GM12878 (cell line): ENCODE results near the gene MRGPRF. TPM values are rescaled to one million over a fixed set of nuclear protein-coding genes. Genes with fewer than 3 reads are reported as not detected.

Experiments used
- ATAC-seq: fragments of 200-7000 bp; cut with Tn5 transposase; 3 replicates; pipeline ENCODE4 v1.9.1; 2020; ENCODE audit warnings: mild to moderate bottlenecking, moderate library complexity
- BruUV-seq: library from RNA; stranded (reverse); fragments of 400-500 nt; replicated peaks from 2 replicates; lab custom pipeline; 2021; lab: Mats Ljungman, UMichigan
- CTCF ChIA-PET: fragments of 300-600 bp; sonication (Branson Sonifier 250); formaldehyde crosslinking; extraction: SDS; loops from one replicate; lab custom pipeline; 2021; ENCODE audit warnings: inconsistent platforms; lab: Yijun Ruan, JAX
- POLR2A ChIA-PET: fragments of 350-600 bp; formaldehyde crosslinking; extraction: SDS; loops from one replicate; lab custom pipeline; 2021; ENCODE audit warnings: inconsistent platforms; lab: Charles Lee
- RAD21 ChIA-PET: fragments of 300-600 bp; sonication (Branson Sonifier 250); formaldehyde crosslinking; loops from one replicate; lab custom pipeline; 2023; ENCODE audit warnings: antibody characterized with exemption; ENCODE audit not compliant: unreplicated experiment; lab: Charles Lee
- SMC1A ChIA-PET: fragments of 300-600 bp; sonication (Branson Sonifier 250); formaldehyde crosslinking; loops from one replicate; lab custom pipeline; 2023; ENCODE audit not compliant: unreplicated experiment, uncharacterized antibody; lab: Charles Lee
- DNase-seq: peaks from one replicate; pipeline ENCODE4 v3.0.0-alpha.2; 2011; ENCODE audit warnings: low read depth, low spot score
- FAIRE-seq: peaks from 3 replicates; lab custom pipeline; 2011; peaks lifted over from hg19 to GRCh38; lab: Jason Lieb, UNC
- H2AFZ ChIP-seq: 2 replicates; pipeline ENCODE4 v1.6.0; 2011; ENCODE audit warnings: low read depth, low read length, control low read depth; ENCODE audit not compliant: control insufficient read depth
- H3K27ac ChIP-seq: 2 replicates; pipeline ENCODE4 v1.5.1; 2011; ENCODE audit warnings: control low read depth; ENCODE audit not compliant: control insufficient read depth, insufficient read depth
- H3K27me3 ChIP-seq, 2 experiments: replicated peaks in 1 of 2; 2 replicates each; pipeline versions ENCODE4 v1.6.0 to v1.6.1; 2011; ENCODE audit warnings: low read length in 1 of 2; ENCODE audit not compliant: control insufficient read depth in 2 of 2, insufficient read depth in 2 of 2
- H3K36me3 ChIP-seq, 2 experiments: 2 replicates each; pipeline ENCODE4 v1.5.1; 2011; ENCODE audit warnings: low read length in 1 of 2; ENCODE audit not compliant: control insufficient read depth in 2 of 2, insufficient read depth in 2 of 2
- H3K4me1 ChIP-seq: 2 replicates; pipeline ENCODE4 v1.6.1; 2011; ENCODE audit warnings: mild to moderate bottlenecking, low read length, moderate library complexity, mixed read lengths; ENCODE audit not compliant: control insufficient read depth, insufficient read depth
- H3K4me2 ChIP-seq: 2 replicates; pipeline ENCODE4 v1.6.0; 2011; ENCODE audit warnings: control low read depth; ENCODE audit not compliant: control insufficient read depth, insufficient read depth
- H3K4me3 ChIP-seq: fragments of 200-600 bp; sonication (generic); 2 replicates; pipeline ENCODE4 v1.5.1; 2016
- H3K79me2 ChIP-seq: 2 replicates; pipeline ENCODE4 v1.6.0; 2011; ENCODE audit warnings: low read length; ENCODE audit not compliant: control insufficient read depth, insufficient read depth
- H3K9ac ChIP-seq: 2 replicates; pipeline ENCODE4 v1.8.0; 2011; ENCODE audit warnings: low read length, control low read depth, mixed read lengths; ENCODE audit not compliant: control insufficient read depth, insufficient read depth
- H3K9me3 ChIP-seq: replicated peaks from 3 replicates; pipeline ENCODE4 v1.5.1; 2011; ENCODE audit warnings: mild to moderate bottlenecking, low read length; ENCODE audit not compliant: control insufficient read depth, insufficient read depth
- H4K20me1 ChIP-seq: 2 replicates; pipeline ENCODE4 v1.6.0; 2011; ENCODE audit not compliant: control insufficient read depth, insufficient read depth
- CHD1 ChIP-seq: IDR thresholded peaks from 2 replicates; pipeline ENCODE4 v1.6.1; 2012; ENCODE audit warnings: low read depth, low read length, improper control_type of control experiment
- DPF2 ChIP-seq: fragments of 450-650 bp; IDR thresholded peaks from 2 replicates; pipeline ENCODE4 v1.6.1; 2017; ENCODE audit warnings: mild to moderate bottlenecking
- FOXK2 ChIP-seq: fragments of 450-650 bp; IDR thresholded peaks from 2 replicates; pipeline ENCODE4 v1.6.1; 2017; ENCODE audit warnings: mild to moderate bottlenecking, moderate library complexity
- FOXM1 ChIP-seq: IDR thresholded peaks from 2 replicates; pipeline ENCODE4 v1.6.1; 2012; ENCODE audit warnings: low read depth, mild to moderate bottlenecking, inconsistent platforms, low read length, moderate library complexity
- IKZF2 ChIP-seq, 2 experiments: fragments of 450-650 bp; IDR thresholded peaks; 2 replicates each; pipeline ENCODE4 v1.6.1; 2017; ENCODE audit warnings: mild to moderate bottlenecking in 2 of 2, moderate library complexity in 2 of 2
- POLR2AphosphoS2 ChIP-seq: IDR thresholded peaks from 2 replicates; pipeline ENCODE4 v1.6.1; 2011; ENCODE audit warnings: low read depth, mild to moderate bottlenecking, low read length, improper control_type of control experiment, moderate library complexity
- RB1 ChIP-seq: fragments of 450-650 bp; formaldehyde crosslinking; IDR thresholded peaks from 2 replicates; pipeline ENCODE4 v1.6.1; 2017; ENCODE audit warnings: mild to moderate bottlenecking, borderline replicate concordance
- SMAD1 ChIP-seq: fragments of 450-650 bp; IDR thresholded peaks from 2 replicates; pipeline ENCODE4 v1.6.1; 2018; ENCODE audit warnings: mild to moderate bottlenecking, low read depth; ENCODE audit not compliant: partially characterized antibody
- SREBF2 ChIP-seq: IDR thresholded peaks from 2 replicates; pipeline ENCODE4 v1.6.1; 2012; ENCODE audit warnings: mild to moderate bottlenecking, low read length
- TBL1XR1 ChIP-seq: IDR thresholded peaks from 2 replicates; pipeline ENCODE4 v1.6.1; 2012; ENCODE audit warnings: low read depth, low read length, improper control_type of control experiment
- WGBS: methylation state at CpG from one replicate; pipeline ENCODE4 v1.1.6; 2016; ENCODE audit warnings: low lambda C conversion rate; ENCODE audit not compliant: insufficient replicate concordance, insufficient coverage; ENCODE audit errors: missing lambda C conversion rate; 5-methylcytosine and 5-hydroxymethylcytosine counted together
- in situ Hi-C: fragments of 300-500 bp; cut with MboI; formaldehyde crosslinking; loops from 9 replicates; pipeline ENCODE4 v1.14.3; 2018; ENCODE audit warnings: mixed read lengths
- intact Hi-C: fragments of 100-400 bp; cut with micrococcal nuclease; formaldehyde crosslinking; loops from one replicate; pipeline ENCODE4 v1.14.2; 2022; ENCODE audit not compliant: unreplicated experiment
- polyA plus RNA-seq, 11 experiments: library from polyadenylated mRNA; depleted of rRNA in 4 of 11; unstranded in 6 of 11; stranded (reverse) in 5 of 11; fragments of >200 nt; fragmentation: Nextera tagmentation in 4 of 11; fragmentation: Illumina TruSeq in 1 of 11; extraction: Ambion mirVana in 4 of 11; extraction: Trizol in 1 of 11; gene quantifications; 1 replicate in 1 of 11; 2 replicates in 10 of 11; pipeline versions ENCODE4 v1.2.1 to v1.2.3, GENCODE V29; 2011 to 2016; ENCODE audit warnings: inconsistent platforms in 2 of 11, missing spikeins in 2 of 11, low read depth in 1 of 11
- total RNA-seq, 4 experiments: library from RNA; depleted of rRNA in 3 of 4; stranded (reverse); fragments of >200 nt in 3 of 4; fragmentation: Illumina TruSeq in 1 of 4; extraction: Trizol in 1 of 4; gene quantifications; 2 replicates each; pipeline versions ENCODE4 v1.2.1 to v1.2.3, GENCODE V29; 2013 to 2021
- TF ChIP-seq, protein P1 (sequence below): fragments of 450-650 bp; formaldehyde crosslinking; IDR thresholded peaks from 2 replicates; pipeline ENCODE4 v1.4.0; 2022; ENCODE audit warnings: mild to moderate bottlenecking, moderate library complexity
- TF ChIP-seq, protein P2 (sequence below): fragments of 450-650 bp; IDR thresholded peaks from 2 replicates; pipeline ENCODE4 v1.6.1; 2014; ENCODE audit warnings: mild to moderate bottlenecking

The MRGPRF gene
- total and polyA plus RNA-seq, 10 of the 15 experiments (the other 5 are each of a cell fraction or from before 2014, with no cell fraction given) = not detected

- TF ChIP-seq, protein P1, sequence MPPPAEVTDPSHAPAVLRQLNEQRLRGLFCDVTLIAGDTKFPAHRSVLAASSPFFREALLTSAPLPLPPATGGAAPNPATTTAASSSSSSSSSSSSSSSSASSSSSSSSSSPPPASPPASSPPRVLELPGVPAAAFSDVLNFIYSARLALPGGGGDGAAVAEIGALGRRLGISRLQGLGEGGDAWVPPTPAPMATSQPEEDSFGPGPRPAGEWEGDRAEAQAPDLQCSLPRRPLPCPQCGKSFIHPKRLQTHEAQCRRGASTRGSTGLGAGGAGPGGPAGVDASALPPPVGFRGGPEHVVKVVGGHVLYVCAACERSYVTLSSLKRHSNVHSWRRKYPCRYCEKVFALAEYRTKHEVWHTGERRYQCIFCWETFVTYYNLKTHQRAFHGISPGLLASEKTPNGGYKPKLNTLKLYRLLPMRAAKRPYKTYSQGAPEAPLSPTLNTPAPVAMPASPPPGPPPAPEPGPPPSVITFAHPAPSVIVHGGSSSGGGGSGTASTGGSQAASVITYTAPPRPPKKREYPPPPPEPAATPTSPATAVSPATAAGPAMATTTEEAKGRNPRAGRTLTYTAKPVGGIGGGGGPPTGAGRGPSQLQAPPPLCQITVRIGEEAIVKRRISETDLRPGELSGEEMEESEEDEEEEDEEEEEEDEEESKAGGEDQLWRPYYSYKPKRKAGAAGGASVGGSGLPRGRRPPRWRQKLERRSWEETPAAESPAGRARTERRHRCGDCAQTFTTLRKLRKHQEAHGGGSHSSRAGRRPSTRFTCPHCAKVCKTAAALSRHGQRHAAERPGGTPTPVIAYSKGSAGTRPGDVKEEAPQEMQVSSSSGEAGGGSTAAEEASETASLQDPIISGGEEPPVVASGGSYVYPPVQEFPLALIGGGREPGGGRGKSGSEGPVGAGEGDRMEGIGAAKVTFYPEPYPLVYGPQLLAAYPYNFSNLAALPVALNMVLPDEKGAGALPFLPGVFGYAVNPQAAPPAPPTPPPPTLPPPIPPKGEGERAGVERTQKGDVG (CRISPR knock-in tag) = no peak
- no peak for TF ChIP-seq CHD1
- no peak for TF ChIP-seq SREBF2
- TF ChIP-seq, all 136 proteins: peak for 0
Measured at GRCh38 chr11:68961245-68961644, 51.8 kb downstream of the MRGPRF start (continued).

DNA sequence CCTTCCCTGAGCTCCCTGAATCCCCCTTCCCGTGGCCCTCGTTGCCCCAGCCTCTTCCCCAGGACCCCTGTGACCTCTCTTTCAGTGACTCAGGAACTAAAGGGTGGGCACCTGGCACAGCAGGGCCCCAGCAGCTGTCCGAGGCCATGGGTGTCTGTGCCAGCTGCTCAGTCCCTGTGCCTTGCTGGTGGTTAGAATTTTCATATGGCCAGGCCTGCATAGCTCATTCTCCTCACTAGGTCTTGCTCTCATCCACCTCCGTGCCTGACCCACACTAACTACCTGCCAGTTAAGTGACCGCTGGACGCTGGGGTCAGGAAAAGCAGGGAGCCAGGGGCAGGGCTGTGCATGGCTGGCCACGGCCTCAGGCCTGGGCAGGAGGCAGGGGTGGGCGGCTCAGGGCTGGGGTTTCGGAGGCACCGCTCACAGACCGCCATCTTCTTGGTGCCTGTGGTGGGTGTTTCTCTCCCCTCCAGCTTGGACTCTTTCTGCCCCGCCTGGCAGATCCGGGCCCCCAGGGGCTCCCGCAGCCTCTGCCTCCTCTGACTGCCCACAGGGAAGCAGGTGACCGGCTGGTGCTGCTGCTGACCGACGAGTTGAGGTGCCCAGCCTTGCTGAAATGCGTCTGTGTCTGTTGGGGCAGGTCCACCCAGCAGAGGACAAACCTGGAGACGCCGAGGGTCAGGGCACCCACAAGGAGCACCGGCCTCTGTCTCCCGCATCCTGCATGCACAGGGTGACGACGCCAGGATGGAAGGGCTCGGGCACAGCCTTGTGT, 52.6 kb downstream of the MRGPRF start:
- Histone ChIP-seq H3K4me3 (no peak overlapping the region), H3K9me3 (peaks cover 4% of the 10 kb centered on the region; the same call in 2 of the 3 replicates), H3K36me3 (no peaks in the 10 kb centered on the region), H3K9ac (no peak overlapping the region), H3K27me3 (no peaks in the 10 kb centered on the region), H2AFZ (no peak overlapping the region), H4K20me1 (no peaks in the 10 kb centered on the region), H3K4me1 (no peaks in the 10 kb centered on the region; the same call in 1 of the 2 replicates), H3K27ac (no peak overlapping the region), H3K79me2 (no peaks in the 10 kb centered on the region), H3K4me2 (no peak overlapping the region)
- SMC1A ChIA-PET = no interaction called here
- BruUV-seq = no TSS peak
- intact Hi-C loops (no loop called here), in situ Hi-C loops (no loop called here)
- ATAC-seq (no peak), DNase-seq (no peak), FAIRE-seq (no peak)
- CTCF ChIA-PET = no interaction called here
- POLR2A ChIA-PET = no interaction called here
- TF ChIP-seq RB1 = no peak
- TF ChIP-seq SMAD1 = no peak
- no peak for TF ChIP-seq IKZF2 (IDR thresholded peaks at IDR 0.05)
- TF ChIP-seq TBL1XR1 = no peak
- TF ChIP-seq FOXM1 = no peak
- TF ChIP-seq DPF2 = no peak
- TF ChIP-seq, protein P2, sequence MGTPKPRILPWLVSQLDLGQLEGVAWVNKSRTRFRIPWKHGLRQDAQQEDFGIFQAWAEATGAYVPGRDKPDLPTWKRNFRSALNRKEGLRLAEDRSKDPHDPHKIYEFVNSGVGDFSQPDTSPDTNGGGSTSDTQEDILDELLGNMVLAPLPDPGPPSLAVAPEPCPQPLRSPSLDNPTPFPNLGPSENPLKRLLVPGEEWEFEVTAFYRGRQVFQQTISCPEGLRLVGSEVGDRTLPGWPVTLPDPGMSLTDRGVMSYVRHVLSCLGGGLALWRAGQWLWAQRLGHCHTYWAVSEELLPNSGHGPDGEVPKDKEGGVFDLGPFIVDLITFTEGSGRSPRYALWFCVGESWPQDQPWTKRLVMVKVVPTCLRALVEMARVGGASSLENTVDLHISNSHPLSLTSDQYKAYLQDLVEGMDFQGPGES = no peak
- TF ChIP-seq POLR2AphosphoS2 = no peak
- no peak for TF ChIP-seq FOXK2
- WGBS = 24% methylated on average over 22 of the region's 25 CpGs
- RAD21 ChIA-PET = no interaction called here
